Large intestine (tissue), 3 donors: Measurements from ENCODE around the gene CUL4A. TPM values are rescaled to one million over a fixed set of nuclear protein-coding genes. Genes with fewer than 3 reads are reported as not detected.
"Not testable (repeated sequence)": the region's sequence is repeated elsewhere in the genome, so short reads cannot be mapped to it uniquely, and the experiment has no call there.

Source experiments
- DNase-seq, 2 donors: peaks; one replicate each; pipeline versions ENCODE4 v3.0.0 to v3.0.0-alpha.2; 2013
- H3K27ac ChIP-seq: one replicate; pipeline ENCODE4 v1.5.1; 2013; ENCODE audit warnings: low read length
- H3K27me3 ChIP-seq: 2 replicates; pipeline ENCODE4 v1.6.1; 2013; ENCODE audit warnings: low read length; ENCODE audit not compliant: control insufficient read depth, insufficient read depth
- H3K36me3 ChIP-seq: 2 replicates; pipeline ENCODE4 v1.6.1; 2013; ENCODE audit warnings: low read length; ENCODE audit not compliant: control insufficient read depth, insufficient read depth
- H3K4me1 ChIP-seq: one replicate; pipeline ENCODE4 v1.6.1; 2013; ENCODE audit warnings: low read length; ENCODE audit not compliant: control insufficient read depth, insufficient read depth
- H3K4me3 ChIP-seq: one replicate; pipeline ENCODE4 v1.5.1; 2013; ENCODE audit warnings: low read length
- H3K9me3 ChIP-seq: one replicate; pipeline ENCODE4 v1.6.1; 2013; ENCODE audit warnings: mild to moderate bottlenecking, low read depth, low read length, moderate library complexity; ENCODE audit not compliant: control insufficient read depth
- WGBS: methylation state at CpG from one replicate; pipeline ENCODE4 v1.1.5; 2013; ENCODE audit warnings: low lambda C conversion rate; ENCODE audit not compliant: insufficient coverage; 5-methylcytosine and 5-hydroxymethylcytosine counted together
- polyA plus RNA-seq: library from polyadenylated mRNA; unstranded; fragments of 120-200 nt; gene quantifications from one replicate; pipeline ENCODE4 v1.2.1, GENCODE V29; 2013

The CUL4A gene
- polyA plus RNA-seq, 1 donor, result 78.4 TPM

DNA sequence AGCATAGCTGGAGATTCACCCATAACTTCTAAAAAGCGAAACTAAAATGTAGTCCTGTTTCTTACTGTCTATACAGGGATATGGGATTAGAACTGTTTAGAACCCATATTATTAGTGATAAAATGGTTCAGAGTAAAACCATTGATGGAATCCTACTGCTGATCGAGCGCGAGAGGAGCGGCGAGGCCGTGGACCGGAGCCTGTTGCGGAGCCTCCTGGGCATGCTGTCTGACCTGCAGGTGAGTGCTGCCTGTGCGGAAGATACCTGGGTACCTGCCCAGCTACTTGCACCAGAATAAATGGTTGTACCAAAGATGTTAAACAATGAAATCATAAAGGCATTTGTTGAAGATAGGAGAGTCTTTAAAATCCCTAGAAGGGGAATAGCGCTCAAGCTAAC lies 23.7 kb downstream of the CUL4A start:
- WGBS, result no CpG with 5 or more reads among the region's 11 CpGs
- no peak overlapping the region for H3K27ac ChIP-seq
- DNase-seq, result no peak
- no peaks in the 10 kb centered on the region for H3K9me3 ChIP-seq
- no peaks in the 10 kb centered on the region for H3K4me1 ChIP-seq
- H3K4me3 ChIP-seq, result no peak overlapping the region
- H3K27me3 ChIP-seq, result no peaks in the 10 kb centered on the region
- peaks cover 67% of the 10 kb centered on the region for H3K36me3 ChIP-seq

- 100% methylated on average over 1 of the region's 4 CpGs for WGBS
- peaks cover 60% of the 10 kb centered on the region for H3K36me3 ChIP-seq
- no peak for DNase-seq
- no peaks in the 10 kb centered on the region for H3K27me3 ChIP-seq
- no peaks in the 10 kb centered on the region for H3K9me3 ChIP-seq
- H3K4me3 ChIP-seq, result no peak overlapping the region
- peaks cover 2% of the 10 kb centered on the region for H3K4me1 ChIP-seq
- no peak overlapping the region for H3K27ac ChIP-seq
These were observed 29.1 kb downstream of the CUL4A start for GRCh38 chr13:113238536-113238935.

DNA sequence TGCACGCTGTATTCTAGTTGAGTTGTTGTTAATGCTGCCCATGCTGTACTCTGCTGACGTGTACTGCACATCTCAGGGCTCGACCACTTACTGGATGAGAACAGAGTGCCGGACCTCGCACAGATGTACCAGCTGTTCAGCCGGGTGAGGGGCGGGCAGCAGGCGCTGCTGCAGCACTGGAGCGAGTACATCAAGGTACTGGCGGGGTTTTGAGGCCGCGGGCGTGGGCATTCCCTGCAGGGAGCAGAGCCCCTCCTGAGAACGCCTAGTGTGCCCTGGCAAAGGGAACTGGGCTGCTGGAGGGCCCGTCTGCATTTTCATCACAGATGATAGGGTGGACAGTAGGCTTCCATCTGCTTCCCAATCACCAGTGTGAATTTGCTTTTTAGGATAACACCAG lies 29.9 kb downstream of the CUL4A start:
- Histone ChIP-seq H3K36me3 (peaks cover 61% of the 10 kb centered on the region), H3K27me3 (no peaks in the 10 kb centered on the region), H3K4me1 (peaks cover 2% of the 10 kb centered on the region), H3K27ac (no peak overlapping the region), H3K9me3 (no peaks in the 10 kb centered on the region), H3K4me3 (no peak overlapping the region)
- DNase-seq, result no peak
- no CpG with 5 or more reads among the region's 15 CpGs for WGBS

GRCh38 chr13:113239986-113240385 lies 30.6 kb downstream of the CUL4A start:
- Histone ChIP-seq H3K27ac (no peak overlapping the region), H3K27me3 (no peaks in the 10 kb centered on the region), H3K4me3 (no peak overlapping the region), H3K4me1 (peaks cover 2% of the 10 kb centered on the region), H3K9me3 (no peaks in the 10 kb centered on the region), H3K36me3 (peaks cover 62% of the 10 kb centered on the region)
- DNase-seq, result no peak
- WGBS, result no CpG with 5 or more reads among the region's 6 CpGs

DNA sequence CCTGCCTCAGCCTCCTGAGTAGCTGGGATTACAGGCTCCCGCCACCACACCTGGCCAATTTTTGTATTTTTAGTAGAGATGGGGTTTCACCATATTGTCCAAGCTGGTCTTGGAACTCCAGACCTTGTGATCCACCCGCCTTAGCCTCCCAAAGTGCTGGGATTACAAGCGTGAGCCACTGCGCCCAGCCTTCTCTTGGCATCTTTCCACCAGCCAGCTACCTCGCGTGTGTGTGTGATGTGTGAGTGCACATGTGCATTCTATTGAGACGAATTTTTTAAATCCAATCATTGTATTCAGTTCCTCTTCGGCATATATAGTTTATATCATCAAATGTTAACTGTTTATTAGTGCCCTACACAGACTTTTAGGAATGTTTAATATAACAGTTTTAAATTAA lies 32.2 kb downstream of the CUL4A start:
- not testable (repeated sequence) for H3K27ac ChIP-seq, H3K27me3 ChIP-seq, DNase-seq, H3K4me1 ChIP-seq, H3K9me3 ChIP-seq, H3K4me3 ChIP-seq
- WGBS, result 80% methylated on average over 1 of the region's 8 CpGs
- H3K36me3 ChIP-seq, result peaks cover 70% of the 10 kb centered on the region

DNA sequence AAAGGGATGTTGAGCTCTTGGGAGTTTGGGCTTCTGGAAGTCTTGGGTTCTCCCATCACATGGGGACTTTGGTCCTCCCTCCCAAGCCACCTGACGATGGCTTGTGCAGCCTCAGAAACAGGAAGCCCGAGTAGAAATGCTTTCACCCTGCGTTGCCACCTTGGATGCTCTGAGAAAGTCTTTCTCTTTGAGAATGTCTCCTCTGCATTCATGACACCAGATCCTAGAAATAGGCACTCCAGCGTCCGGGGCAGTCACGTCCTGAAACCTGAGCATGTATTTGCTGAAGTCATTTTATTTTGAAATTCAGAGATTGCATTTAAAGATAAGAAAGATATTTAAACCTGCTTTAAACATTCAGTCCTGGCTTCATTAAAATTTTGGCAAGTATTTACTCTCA lies 34.4 kb downstream of the CUL4A start:
- Histone ChIP-seq H3K4me1 (peaks cover 2% of the 10 kb centered on the region), H3K4me3 (no peak overlapping the region), H3K27me3 (no peaks in the 10 kb centered on the region), H3K36me3 (peaks cover 77% of the 10 kb centered on the region), H3K9me3 (no peaks in the 10 kb centered on the region), H3K27ac (no peak overlapping the region)
- no CpG with 5 or more reads among the region's 6 CpGs for WGBS
- no peak for DNase-seq

DNA sequence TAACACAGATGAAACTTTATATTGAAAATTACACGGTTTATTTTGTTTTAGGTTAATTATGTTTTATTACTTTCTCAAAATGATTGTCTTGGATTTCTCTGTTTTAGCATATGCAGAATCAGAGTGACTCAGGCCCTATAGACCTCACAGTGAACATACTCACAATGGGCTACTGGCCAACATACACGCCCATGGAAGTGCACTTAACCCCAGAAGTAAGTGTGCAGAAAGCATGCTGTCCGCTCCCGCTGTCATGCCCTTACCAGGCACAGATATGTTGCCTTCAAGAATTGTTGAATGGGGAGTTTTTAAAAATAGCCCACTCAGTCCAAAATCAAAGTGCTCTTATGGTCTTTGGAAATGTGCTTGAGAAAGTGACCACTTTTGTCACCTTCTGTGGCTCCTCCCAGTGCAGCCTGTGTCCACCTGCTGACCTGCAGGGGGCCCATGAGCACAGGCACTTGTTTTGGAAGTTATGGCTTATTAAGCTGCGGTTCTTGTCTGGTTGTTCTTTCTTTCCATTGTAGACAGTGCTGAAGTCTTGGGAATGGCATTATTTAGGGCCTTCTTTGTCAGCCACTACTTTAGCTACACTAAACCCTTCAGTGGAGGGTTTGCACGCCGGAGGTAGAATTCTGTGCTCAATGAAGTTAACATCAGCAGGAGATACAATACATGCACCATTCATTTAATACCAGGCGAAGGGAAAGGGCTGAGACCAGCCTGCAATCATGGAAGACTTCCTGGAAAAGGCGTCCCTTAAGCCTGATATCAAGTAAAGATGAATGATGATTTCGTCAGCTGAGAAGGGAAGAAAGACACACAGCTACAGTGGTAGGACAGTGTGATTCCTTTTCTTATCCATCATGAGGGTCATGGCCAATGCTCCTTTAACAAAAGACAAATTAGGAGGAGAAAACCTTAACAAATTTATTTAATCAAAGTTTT lies 36.7 kb downstream of the CUL4A start:
- no peak for DNase-seq
- 86% methylated on average over 2 of the region's 10 CpGs for WGBS
- Histone ChIP-seq H3K9me3 (no peaks in the 10 kb centered on the region), H3K27me3 (no peaks in the 10 kb centered on the region), H3K36me3 (peaks cover 77% of the 10 kb centered on the region), H3K4me3 (no peak overlapping the region), H3K4me1 (no peaks in the 10 kb centered on the region), H3K27ac (no peak overlapping the region)

GRCh38 chr13:113252516-113253095 lies 43.2 kb downstream of the CUL4A start:
- DNase-seq, result no peak
- 100% methylated on average over 1 of the region's 11 CpGs for WGBS
- H3K4me1 ChIP-seq, result no peaks in the 10 kb centered on the region
- no peaks in the 10 kb centered on the region for H3K27me3 ChIP-seq
- H3K4me3 ChIP-seq, result no peak overlapping the region
- no peaks in the 10 kb centered on the region for H3K9me3 ChIP-seq
- peaks cover 79% of the 10 kb centered on the region for H3K36me3 ChIP-seq
- no peak overlapping the region for H3K27ac ChIP-seq

GRCh38 chr13:113257908-113258307 lies 48.5 kb downstream of the CUL4A start:
- not testable (repeated sequence) for H3K4me1 ChIP-seq, H3K27ac ChIP-seq, H3K4me3 ChIP-seq, H3K27me3 ChIP-seq, H3K9me3 ChIP-seq, DNase-seq
- H3K36me3 ChIP-seq, result peaks cover 71% of the 10 kb centered on the region
- no CpG with 5 or more reads among the region's 6 CpGs for WGBS

GRCh38 chr13:113258321-113259054 lies 49.1 kb downstream of the CUL4A start:
- no peaks in the 10 kb centered on the region for H3K9me3 ChIP-seq
- DNase-seq, result no peak
- H3K36me3 ChIP-seq, result peaks cover 70% of the 10 kb centered on the region
- no peaks in the 10 kb centered on the region for H3K27me3 ChIP-seq
- no peaks in the 10 kb centered on the region for H3K4me1 ChIP-seq
- no peak overlapping the region for H3K27ac ChIP-seq
- 90% methylated on average over 2 of the region's 5 CpGs for WGBS
- H3K4me3 ChIP-seq, result no peak overlapping the region
